ENCODE data around the gene LYST.

DNA sequence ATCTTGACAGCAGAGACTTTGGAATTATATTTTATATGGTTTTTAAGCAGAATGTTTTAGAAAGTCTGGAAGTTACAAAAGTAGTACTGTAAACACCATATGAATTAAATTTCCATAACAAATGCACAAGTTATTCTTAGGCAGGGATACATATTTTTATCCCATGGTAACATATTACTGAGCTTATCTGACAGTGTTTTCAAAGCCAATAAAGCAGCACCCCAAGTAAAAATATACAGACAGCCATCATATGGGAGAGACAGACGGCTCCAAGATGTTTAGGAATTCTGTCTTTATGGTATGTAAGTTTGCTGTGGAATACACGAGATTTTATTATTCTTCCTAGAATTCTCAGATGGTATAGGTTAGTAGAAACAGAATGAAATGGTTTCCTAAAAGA, 205.1 kb downstream of the LYST start:
- TF ChIP-seq CTCF (IDR thresholded peaks at IDR 0.05; ENCODE audit: low read length): no peak
- TF ChIP-seq EZH2phosphoT487 (IDR thresholded peaks at IDR 0.05; ENCODE audit: low read length): no peak

Data from MM.1S (cell line).